ENCODE measurements around the gene EBF3.

GRCh38 chr10:129875993-129876726, 87.9 kb downstream of the EBF3 start:
- TF ChIP-seq CTCF (conservative IDR thresholded peaks at IDR 0.05) (no peak), EZH2 (IDR thresholded peaks at IDR 0.05; ENCODE audit: low read depth) (no peak)

Data from PC-9 (cell line).